Measurements from ENCODE around the gene RBSN. TPM values are rescaled to one million over a fixed set of nuclear protein-coding genes. Genes with fewer than 3 reads are reported as not detected.

RBSN gene
- total and polyA plus RNA-seq, 2 donors (not counting 1 experiment from before 2014, with no cell fraction given), result 7.1 to 32.6 TPM

GRCh38 chr3:15060029-15060428 is 38.9 kb downstream of the RBSN start:
- ATAC-seq (ENCODE audit: low read depth) (no peak), DNase-seq (no peak)
- intact Hi-C loops (cut with micrococcal nuclease), result no loop called here

More at GRCh38 chr3:15060029-15060428, 38.9 kb downstream of the RBSN start:
- Histone ChIP-seq H2AFZ (ENCODE audit: insufficient read depth, low read depth, low read length, poor library complexity, severe bottlenecking) (no peak overlapping the region), H3K9me3 (ENCODE audit: control extremely low read depth in 1 of 3, control insufficient read depth in 2 of 3, insufficient read depth in 1 of 3, low read length in 2 of 3) (peaks cover 0 to 14% (median 0%) of the 10 kb centered on the region in 3 donors), H3K4me3 (ENCODE audit: control extremely low read depth in 1 of 5, extremely low read depth in 1 of 5, insufficient read depth in 1 of 5, low read depth in 2 of 5, low read length in 4 of 5) (no peak overlapping the region), H3K79me2 (ENCODE audit: control insufficient read depth, insufficient read depth, low read length) (peaks cover 71% of the 10 kb centered on the region), H3K36me3 (replicated peaks in 1 of 2; ENCODE audit: control extremely low read depth in 1 of 2, control insufficient read depth in 1 of 2, extremely low read depth in 1 of 2, insufficient read depth in 2 of 2, low read length in 1 of 2) (peaks cover 0 to 24% of the 10 kb centered on the region in 2 experiments), H3K4me2 (replicated peaks; ENCODE audit: low read depth, low read length, poor library complexity, severe bottlenecking) (no peak overlapping the region), H3K4me1 (ENCODE audit: control insufficient read depth in 2 of 2, insufficient read depth in 2 of 2, low read length in 2 of 2) (peaks cover 20 to 39% of the 10 kb centered on the region in 2 donors), H3K9ac (ENCODE audit: low read length) (no peak overlapping the region), H4K20me1 (ENCODE audit: control insufficient read depth, insufficient read depth, low read length, poor library complexity, severe bottlenecking) (peaks cover 45% of the 10 kb centered on the region), H3K27me3 (replicated peaks in 1 of 4; ENCODE audit: control extremely low read depth in 1 of 4, control insufficient read depth in 3 of 4, insufficient read depth in 4 of 4, low read length in 3 of 4) (no peaks in the 10 kb centered on the region), H3K27ac (ENCODE audit: low read length in 2 of 2) (no peak overlapping the region)
- ChIA-PET POLR2A (interaction anchor here (0.5 to 0.7 kb wide), 2 partner anchors 10 to 204 kb away, joined by 3 to 5 read pairs; no protein-coding TSS in a partner anchor), CTCF (interaction anchor here (1.1 to 1.7 kb wide), 2 partner anchors 9 to 12 kb away, joined by 3 to 6 read pairs; no protein-coding TSS in a partner anchor)
- Mint-ChIP-seq H3K9me3 (ENCODE audit: insufficient read depth) (peaks cover 3% of the 10 kb centered on the region), H3K27ac (no peak overlapping the region), H3K27me3 (no peaks in the 10 kb centered on the region), H3K4me3 (no peak overlapping the region), H3K4me1 (peaks cover 34% of the 10 kb centered on the region)
- 83% methylated on average over 1 of the region's 3 CpGs for WGBS (ENCODE audit: insufficient coverage)
- no peak for TF ChIP-seq CTCF (IDR thresholded peaks at IDR 0.05)
- TF ChIP-seq EZH2 (IDR thresholded peaks at IDR 0.05; ENCODE audit: borderline replicate concordance, insufficient read depth, low read depth, low read length, poor library complexity, severe bottlenecking), result no peak

Measured in B cell (primary cell).